Dedifferentiated amniotic fluid mesenchymal stem cell (primary cell): ENCODE results near the gene SEC11A.
"Not testable (repeated sequence)": the region's sequence is repeated elsewhere in the genome, so short reads cannot be mapped to it uniquely, and the experiment has no call there.

Experiments used
- DNase-seq: peaks from one replicate; pipeline ENCODE4 v3.0.0-alpha.2; 2016; ENCODE audit errors: extremely low spot score

The SEC11A gene

DNA sequence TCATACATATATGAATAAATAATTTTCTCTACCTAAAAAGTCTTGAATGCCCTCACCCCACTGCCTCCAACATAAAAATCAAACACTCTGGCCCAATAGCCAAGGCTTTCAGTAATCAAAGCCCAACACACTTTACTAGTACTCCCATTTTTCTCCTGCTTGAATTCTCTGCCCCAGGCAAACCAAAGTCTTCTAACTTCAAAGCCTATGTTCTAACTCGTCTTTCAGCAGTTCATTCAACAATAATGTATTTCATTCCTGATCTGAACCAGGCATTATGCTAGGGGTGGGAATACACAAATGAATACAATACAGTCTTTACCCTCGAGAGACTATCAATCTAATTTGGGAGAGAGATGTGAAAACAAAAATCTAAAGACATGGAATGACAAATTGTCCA lies 21.1 kb upstream of the SEC11A start:
- no peak for DNase-seq

DNA sequence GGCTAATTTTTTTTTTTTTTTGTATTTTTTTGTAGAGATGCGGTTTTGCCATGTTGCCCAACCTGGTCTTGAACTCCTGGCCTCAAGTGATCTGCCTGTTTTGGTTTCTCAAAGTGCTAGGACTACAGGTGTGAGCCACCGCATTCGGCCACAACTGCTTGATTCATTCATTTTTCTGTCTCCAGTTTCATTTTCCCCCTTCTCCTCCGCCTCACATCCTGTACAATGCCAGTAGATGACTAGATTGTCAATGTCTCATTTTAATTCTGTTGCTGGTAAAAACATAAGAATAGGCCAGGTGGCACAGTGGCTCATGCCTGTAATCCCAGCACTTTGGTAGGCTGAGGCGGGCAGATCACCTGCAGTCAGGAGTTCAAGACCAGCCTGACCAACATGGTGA lies 20.4 kb upstream of the SEC11A start:
- no peak for DNase-seq

DNA sequence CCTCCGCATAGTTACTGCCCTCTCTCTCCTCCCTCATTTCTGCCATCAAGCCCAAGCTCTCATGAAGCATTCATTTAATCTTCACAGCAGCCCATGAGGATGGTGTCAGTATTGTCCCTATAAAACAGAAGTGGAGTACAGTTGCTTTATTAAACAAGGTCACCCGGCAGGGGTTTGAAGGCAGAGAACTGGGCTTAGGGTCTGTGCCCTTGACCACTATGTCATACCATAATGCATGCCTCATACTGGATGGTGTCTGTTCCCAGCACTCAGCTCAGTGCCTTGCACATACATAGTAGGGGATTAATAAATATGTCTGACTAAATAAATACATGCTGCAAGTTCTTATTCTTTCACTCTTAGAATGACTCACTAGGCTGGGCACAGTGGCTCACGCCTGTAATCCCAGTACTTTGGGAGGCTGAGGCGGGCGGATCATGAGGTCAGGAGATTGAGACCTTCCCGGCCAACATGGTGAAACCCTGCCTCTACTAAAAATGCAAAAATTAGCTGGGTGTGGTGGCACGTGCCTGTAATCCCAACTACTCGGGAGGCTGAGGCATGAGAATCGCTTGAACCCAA lies 19.6 kb upstream of the SEC11A start:
- not testable (repeated sequence) for DNase-seq

DNA sequence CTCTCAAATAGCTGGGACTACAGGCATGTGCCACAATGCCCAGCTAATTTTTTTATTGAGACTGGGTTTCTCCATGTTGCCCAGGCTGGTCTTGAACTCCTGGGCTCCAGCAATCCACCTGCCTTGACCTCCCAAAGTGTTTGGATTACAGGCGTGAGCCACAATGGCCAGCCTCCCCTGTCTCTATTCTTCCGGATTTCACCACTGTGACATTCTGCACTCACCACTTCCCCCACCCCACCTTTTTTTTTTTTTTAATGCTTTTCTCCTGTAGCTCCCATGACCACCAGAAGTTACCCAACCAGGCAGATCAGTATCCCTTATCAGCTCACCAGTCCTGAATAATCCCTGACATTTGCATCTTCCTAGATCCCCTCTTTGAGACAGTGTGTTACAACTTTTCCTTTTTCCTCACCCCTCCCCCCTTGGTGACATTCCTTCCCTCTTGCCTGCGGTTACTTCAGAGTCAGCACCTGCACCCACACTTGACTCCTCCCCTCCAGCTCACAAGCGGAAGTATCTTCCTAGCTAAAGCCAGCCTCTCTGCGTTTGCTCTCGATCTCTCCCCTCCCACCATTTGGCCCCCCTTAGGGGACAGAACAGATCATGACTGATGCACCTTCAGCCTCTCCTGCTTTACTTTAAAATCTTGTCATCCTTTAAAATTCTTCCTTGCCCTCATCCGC lies 19.0 kb upstream of the SEC11A start:
- no peak for DNase-seq

DNA sequence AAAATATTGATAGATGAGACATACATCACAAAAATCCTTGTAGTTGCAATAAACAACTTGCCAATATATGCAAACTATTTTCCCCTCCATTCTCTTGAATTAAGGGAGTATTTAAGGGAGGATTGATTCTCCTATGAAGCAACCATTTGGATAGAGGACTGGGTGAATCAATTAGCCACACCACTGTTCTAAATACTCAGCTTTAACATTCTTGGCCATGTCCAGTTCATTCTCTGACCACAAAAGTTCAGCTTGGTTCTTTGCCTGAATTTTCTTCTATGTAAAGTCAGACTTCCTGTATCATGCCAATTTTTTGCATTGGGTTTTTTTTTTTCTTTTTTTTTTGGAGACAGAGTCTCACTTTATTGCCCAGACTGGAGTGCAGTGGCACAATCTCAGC lies 15.8 kb upstream of the SEC11A start:
- peak; percentile 55 for DNase-seq

DNA sequence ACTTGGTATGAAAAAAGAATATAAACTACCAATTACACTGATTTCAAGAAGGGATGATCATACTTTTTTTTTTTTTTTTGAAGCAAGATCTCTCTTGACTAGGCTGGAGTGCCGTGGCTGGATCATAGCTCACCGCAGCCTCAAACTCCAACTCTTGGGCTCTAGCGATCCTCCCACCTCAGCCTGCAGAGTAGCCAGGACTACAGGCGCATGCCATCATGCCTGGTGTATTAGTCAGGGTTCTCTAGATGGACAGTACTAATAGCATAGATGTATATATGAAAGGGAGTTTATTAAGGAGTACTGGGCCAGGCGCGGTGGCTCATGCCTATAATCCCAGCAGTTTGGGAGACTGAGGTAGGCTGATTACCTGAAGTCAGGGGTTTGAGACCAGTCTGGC lies 11.5 kb upstream of the SEC11A start:
- no peak for DNase-seq

DNA sequence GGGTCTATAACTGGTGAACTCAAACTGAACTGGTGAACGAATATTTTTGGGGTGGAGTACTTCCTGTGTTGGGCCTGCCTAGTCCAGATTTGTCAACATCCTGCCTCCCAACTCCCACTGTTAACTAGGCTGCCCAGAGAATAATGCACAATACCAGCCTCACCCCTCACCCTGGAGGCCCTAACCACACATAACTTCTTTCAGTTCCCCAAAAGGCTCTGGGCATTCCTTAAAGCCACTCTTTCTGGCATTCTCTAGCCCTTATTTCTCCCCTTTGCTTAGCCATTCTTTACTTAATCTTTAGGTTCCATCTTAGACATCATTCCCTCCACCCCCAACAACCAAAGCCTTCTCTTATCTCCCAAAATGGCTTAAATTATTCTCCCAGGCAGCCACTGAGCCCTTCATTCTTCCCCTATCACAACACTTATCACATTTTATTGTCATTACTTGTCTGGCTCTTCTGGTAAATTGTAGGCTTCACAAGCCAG lies 9.1 kb upstream of the SEC11A start:
- DNase-seq = no peak

DNA sequence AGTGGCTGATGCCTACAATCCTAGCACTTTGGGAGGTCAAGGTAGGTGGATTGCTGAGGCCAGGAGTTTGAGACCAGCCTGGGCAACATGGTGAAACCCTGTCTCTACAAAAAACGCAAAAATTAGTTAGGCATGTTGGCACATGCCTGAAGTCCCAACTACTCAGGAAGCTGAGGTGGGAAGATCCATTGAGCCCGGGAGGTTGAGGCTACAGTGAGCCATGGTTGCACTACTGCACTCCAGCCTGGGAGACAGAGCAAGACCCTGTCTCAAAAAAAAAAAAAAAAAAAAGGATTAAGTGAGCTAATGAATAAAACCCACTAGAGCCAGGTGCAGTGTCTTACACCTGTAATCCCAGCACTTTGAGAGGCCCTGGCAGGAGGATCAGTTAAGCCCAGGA lies 6.7 kb upstream of the SEC11A start:
- no peak for DNase-seq

DNA sequence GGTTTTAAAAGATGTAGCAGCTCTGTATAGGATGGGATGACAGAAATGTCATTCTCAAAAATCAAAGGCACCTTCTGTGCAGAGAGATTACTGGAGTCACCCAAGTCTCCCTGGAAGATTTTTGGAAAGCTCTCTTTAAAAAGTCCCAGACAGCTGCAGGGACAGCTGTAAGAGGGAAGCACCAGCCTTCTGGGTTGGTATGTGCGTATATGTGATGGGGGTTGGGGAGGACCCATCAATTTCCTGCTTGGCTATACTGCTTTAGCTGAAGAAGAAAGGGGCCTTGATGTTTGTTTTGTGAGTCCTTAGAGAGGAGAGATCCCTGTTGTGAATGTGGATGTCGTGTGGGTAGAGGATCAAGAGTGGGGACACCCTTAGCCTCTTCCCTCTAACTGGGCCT lies 5.4 kb upstream of the SEC11A start:
- DNase-seq = no peak

DNA sequence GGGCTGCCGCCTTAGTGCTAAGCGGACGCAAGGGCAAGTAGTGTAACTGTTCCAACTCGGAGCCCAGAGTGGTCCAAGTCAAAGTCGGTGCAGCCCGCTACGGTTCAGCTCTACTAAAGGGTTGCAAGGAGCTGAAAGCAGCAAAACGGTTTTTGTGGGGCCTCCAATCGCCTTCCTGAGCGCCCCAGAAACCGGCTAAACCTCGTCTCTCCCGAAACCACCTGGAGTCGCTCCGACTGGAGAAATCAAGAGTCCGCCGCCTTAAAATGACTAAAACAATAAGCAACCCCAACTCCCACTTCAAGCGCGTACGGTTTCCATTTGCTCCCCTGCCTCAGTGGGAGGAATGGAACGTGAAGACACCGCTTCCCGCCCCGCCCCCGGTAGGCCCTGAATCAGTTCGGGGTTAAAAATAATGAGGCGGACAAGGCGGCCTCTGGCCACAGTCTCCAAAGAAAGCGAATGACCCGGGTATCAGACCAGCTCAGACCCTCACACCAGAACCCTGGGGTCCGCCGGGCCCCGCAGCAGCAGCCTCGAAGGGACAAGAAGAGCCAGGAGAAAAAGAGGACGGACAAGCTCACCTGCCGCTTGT lies 401 bp downstream of the SEC11A start:
- DNase-seq = peak; percentile 22

DNA sequence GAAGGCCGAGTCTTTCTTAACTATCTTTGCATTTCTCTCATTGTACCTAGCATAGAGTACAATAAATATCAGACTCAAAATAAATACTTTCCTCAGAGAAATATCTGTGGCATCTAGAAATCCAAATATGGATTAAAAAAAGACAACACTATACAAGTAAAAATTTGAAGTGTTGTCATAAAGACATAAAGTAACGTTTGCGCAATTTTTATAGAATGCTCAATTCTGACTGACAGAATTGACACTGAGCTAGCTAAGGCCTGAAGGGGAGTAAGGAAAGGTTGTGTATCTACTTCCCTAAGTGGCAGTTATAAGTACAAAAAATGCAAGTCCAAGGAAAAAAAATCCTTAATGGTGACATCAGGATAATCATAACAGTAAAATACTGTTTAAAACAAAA lies 1.1 kb downstream of the SEC11A start:
- DNase-seq = no peak

DNA sequence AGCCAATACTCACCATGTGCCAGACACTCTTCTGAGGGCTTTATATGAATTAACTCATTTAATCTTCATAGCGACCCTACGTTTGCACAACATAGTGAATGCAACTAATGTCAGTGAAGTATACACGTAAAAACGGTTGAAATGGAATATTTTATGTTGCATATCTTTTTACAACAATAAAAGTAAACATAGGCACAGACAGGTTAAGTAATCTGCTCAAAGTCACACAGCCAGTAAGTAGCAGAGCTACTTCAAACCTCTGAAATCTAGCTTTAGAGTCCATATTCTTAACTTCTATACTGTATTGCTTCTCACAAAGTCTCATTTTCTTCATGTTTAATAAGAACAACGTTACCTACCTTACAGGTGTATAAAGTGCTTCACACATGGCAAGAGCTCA lies 1.6 kb downstream of the SEC11A start:
- no peak for DNase-seq

DNA sequence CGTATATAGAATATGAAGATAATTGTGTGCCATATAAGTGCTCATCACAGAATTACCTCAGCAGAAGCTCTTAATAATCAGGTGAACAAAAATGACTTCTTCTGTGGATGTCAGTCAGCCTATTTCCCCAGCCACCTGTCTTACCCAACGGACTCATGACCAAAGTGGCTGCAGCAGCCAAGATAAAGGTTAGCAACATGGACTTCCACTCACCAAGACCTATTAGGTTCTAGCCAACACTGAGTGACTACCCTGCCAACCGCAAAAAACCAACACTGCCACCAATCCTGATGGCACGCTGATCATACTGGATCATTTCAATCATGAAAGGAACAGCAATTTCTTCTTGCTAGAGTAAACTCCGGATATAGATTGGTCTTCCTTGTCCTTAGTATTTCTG lies 12.1 kb downstream of the SEC11A start:
- DNase-seq = no peak

DNA sequence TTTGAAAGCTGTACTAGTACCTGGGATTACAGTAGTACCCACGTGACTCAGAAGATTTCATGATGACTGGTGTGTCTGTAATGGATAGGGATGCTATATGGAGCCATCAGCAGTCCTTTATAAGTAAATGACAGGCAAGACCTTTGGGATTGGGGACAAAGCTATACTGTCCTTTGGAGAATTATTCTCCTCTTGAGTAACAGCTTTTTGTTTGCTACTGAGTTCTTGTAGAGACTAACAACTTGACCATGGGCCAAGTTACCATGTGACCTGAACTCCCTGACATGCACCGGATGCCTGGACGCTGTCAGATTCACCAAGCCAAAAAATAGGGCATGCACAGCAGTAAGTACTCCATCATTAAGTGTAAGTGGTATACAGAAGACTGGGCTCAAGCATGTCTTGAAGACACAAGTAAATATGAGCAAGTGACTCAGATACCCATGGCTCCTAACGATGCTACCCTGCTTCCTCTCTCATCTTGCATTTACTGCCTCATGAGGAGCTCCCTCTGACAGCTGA lies 12.9 kb downstream of the SEC11A start:
- DNase-seq = no peak

DNA sequence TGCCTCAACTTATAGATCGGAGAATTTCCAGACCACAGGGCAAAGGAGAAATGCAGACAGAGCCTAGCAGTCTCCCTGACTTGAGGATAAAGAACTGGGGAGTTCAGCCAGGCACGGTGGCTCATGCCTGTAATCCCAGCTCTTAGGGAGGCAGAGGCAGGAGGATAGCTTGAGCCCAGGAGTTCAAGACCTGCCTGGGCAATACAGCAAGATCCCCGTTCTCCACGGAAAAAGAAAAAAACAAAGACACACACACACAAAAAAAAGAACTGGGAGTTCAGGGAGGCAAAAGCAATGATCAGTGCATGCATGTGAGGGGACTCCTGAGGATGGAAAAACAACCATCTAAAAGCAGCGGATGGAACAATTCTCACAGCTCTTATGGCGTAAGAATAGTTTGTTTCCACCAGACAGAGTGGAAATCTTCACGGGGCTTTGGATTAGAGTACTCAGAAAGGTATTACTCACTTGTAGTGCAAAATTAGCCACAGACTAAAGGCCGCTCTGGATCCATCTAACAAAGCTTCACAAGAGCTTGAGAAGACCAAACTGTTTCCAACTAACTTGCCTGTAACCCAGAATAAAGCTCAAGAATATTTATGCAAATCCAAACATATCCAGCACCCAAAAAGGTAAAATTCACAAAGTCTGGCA lies 16.3 kb downstream of the SEC11A start:
- DNase-seq = no peak

DNA sequence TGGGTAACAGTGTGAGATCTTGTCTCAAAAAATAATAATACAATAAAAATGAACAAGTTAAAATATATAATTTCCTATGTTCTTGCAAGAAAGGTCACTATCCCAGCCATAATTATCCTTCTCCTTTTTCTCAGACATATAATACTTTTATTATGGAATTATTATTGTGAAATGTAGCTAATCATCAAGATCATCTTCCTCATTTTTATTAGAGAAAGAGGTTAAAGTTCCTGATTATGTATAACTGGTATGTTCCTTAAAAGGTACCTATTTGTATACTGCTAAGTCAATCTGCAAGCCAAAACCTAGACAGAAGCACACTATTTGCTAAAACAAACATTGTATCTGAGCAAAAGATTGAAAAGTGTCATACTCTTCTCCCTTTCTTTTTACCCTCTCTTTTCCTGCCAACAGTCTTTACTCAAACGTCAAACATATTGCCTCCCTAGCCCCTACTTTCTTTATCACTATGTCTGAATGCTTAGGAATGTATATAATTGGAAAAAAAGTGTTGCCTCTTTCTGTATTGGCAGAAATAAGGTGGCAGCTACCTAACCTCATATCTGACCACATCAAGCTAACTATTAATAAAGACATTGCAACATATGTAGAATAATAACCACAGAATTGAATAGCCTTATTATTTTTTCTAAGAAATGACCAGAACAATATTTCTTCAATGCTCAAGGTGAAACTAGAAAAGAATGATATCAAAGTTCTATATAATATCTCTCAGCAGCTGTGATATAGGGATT lies 18.5 kb downstream of the SEC11A start:
- DNase-seq = no peak

DNA sequence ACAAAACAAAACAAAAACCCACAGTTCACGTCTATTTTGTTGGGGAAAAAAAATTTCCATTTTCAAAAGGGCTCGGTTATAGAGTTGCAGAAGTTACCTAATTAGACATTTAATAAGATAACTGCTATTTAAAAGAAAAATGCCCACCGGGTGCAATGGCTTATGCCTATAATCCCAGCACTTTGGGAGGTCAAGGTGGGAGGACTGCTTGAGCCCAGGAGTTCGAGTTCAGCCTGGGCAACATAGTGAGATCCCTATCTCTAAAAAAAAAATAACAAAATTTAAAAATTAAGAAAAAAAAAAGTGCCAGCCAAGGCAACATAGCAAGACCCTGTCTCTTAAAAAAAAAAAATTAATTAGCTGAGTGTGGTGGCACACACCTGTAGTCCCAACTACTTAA lies 19.2 kb downstream of the SEC11A start:
- no peak for DNase-seq

DNA sequence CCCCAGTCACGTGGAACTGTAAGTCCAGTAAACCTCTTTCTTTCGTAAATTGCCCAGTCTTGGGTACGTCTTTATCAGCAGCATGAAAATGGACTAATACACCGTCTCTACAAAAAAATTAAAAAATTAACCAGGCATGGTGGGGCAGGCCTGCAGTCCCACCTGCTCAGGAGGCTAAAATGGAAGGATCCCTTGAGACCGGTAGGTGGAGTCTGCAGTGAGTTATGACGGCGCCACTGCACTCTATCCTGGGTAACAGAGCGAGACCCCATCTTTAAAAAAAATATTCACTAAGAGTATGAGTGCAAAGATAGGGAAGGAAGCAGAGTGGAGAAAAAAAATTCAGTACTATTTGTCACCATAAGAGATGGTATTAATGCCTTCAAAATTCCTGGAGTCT lies 25.6 kb downstream of the SEC11A start:
- no peak for DNase-seq

DNA sequence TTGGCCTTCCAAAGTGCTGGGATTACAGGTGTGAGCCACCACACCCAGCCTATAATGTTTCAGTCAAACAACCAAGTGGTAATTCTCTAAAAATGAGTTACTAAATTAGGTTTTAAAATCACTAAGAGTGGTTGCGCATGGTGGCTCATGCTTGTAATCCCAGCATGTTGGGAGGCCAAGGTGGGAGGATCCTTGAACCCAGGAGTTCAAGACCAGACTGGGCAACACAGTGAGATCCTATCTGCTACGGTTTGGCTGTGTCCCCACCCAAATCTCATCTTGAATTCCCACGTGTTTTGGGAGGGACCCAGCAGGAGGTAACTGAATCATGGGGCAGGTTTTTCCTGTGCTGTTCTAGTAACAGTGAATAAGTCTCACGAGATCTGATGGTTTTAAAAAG lies 26.1 kb downstream of the SEC11A start:
- DNase-seq = no peak

DNA sequence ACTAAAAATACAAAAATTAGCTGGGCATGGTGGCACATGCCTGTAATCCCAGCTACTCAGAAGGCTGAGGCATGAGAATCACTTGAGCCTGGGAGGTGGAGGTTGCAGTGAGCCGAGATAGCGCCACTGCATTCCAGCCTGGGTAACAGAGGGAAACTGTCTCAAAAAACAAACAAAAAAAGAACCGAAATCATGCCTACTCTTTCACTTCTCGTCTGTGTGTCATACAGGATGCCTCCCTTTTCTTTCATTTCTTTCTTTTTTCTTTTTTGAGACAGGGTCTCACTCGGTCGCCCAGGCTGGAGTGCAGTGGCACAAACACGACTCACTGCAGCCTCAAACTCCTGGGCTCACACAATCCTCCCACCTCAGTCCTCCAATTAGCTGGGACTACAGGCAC lies 29.5 kb downstream of the SEC11A start:
- DNase-seq = not testable (repeated sequence)

DNA sequence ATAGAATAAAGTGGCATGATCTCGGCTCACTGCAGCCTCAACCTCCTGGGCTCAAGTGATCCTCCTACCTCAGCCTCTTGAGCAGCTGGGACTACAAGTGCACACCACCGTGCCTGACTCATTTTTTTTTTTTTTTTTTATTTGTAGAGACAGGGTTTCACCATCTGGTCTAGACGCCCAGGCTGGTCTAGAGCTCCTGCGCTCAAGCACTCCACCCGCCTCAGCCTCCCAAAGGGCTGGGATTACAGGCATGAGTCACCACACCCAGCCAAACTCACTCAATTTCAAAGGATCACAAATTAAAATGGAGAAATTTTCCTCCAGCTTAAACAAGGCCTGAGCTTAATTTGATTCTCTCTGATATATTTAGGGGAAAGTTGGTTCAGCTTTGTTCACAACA lies 30.6 kb downstream of the SEC11A start:
- DNase-seq = peak; percentile 84

DNA sequence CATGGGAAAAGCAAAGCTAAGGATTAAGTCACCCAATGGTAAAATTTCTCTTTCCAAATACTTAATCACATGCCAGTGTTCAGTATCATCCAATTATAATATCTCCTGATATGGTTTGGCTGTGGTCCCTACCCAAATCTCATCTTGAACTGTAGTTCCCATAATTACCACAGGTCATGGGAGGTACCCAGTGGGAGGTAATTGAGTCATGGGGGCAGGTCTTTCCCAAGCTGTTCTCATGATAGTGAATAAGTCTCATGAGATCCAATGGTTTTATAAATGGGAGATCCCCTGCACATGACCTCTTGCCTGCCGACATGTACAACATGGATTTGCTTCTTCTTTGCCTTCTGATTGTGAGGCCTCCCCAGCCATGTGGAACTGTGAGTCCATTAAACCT lies 31.8 kb downstream of the SEC11A start:
- DNase-seq = no peak
